Activated T-cell treated with anti-CD3 and anti-CD28 coated beads, Interleukin-2, amount 50 U/mL, for 4 hours (primary cell): Measurements from ENCODE around the gene CLCNKB. TPM values are rescaled to one million over a fixed set of nuclear protein-coding genes. Genes with fewer than 3 reads are reported as not detected.

Source experiments
- ATAC-seq, 2 donors: fragments of 200-7000 bp; cut with Tn5 transposase; one replicate each; pipeline ENCODE4 v1.10.0; 2021
- DNase-seq: peaks from one replicate; pipeline ENCODE4 v3.0.0-alpha.2; 2020
- H3K27me3 Mint-ChIP-seq: one replicate; pipeline ENCODE4 v1.8.0; 2021; ENCODE audit warnings: low read depth, mixed read lengths
- H3K36me3 Mint-ChIP-seq: one replicate; pipeline ENCODE4 v1.8.0; 2022; ENCODE audit warnings: mixed read lengths; ENCODE audit not compliant: insufficient read depth
- H3K4me1 Mint-ChIP-seq: one replicate; pipeline ENCODE4 v1.8.0; 2021; ENCODE audit warnings: low read depth, mixed read lengths
- H3K4me3 Mint-ChIP-seq: one replicate; pipeline ENCODE4 v1.8.0; 2021; ENCODE audit warnings: mild to moderate bottlenecking, moderate library complexity, mixed read lengths
- H3K9me3 Mint-ChIP-seq: one replicate; pipeline ENCODE4 v1.8.0; 2021; ENCODE audit warnings: mixed read lengths
- total RNA-seq, 3 donors: library from RNA; stranded (reverse); gene quantifications; one replicate each; pipeline ENCODE4 v1.2.1, GENCODE V29; 2021

Gene CLCNKB
- total RNA-seq, 3 donors from 2014 or later = not detected

GRCh38 chr1:16092097-16092922, 48.7 kb downstream of the CLCNKB start:
- DNase-seq (no peak), ATAC-seq (no peak)
- no peaks in the 10 kb centered on the region for H3K36me3 Mint-ChIP-seq
- peaks cover 15% of the 10 kb centered on the region for H3K27me3 Mint-ChIP-seq
- no peaks in the 10 kb centered on the region for H3K4me1 Mint-ChIP-seq
- H3K4me3 Mint-ChIP-seq = no peak overlapping the region
- no peaks in the 10 kb centered on the region for H3K9me3 Mint-ChIP-seq

- Mint-ChIP-seq H3K27me3 (peaks cover 15% of the 10 kb centered on the region), H3K36me3 (no peaks in the 10 kb centered on the region), H3K4me1 (no peaks in the 10 kb centered on the region), H3K9me3 (no peaks in the 10 kb centered on the region), H3K4me3 (no peak overlapping the region)
- no peak for ATAC-seq
- no peak for DNase-seq
These were observed 49.4 kb downstream of the CLCNKB start for GRCh38 chr1:16092923-16093511.

- H3K27me3 Mint-ChIP-seq = peaks cover 15% of the 10 kb centered on the region
These were observed 50.0 kb downstream of the CLCNKB start for GRCh38 chr1:16093611-16094010.

GRCh38 chr1:16094453-16095158, 51.0 kb downstream of the CLCNKB start:
- Mint-ChIP-seq H3K27me3 (peaks cover 13% of the 10 kb centered on the region), H3K4me3 (no peak overlapping the region), H3K9me3 (no peaks in the 10 kb centered on the region), H3K4me1 (no peaks in the 10 kb centered on the region), H3K36me3 (no peaks in the 10 kb centered on the region)
- DNase-seq (no peak), ATAC-seq (no peak)

More at GRCh38 chr1:16093611-16094010, 50.0 kb downstream of the CLCNKB start:
- no peak overlapping the region for H3K4me3 Mint-ChIP-seq
- no peaks in the 10 kb centered on the region for H3K9me3 Mint-ChIP-seq
- DNase-seq (no peak), ATAC-seq (no peak)
- no peaks in the 10 kb centered on the region for H3K4me1 Mint-ChIP-seq
- no peaks in the 10 kb centered on the region for H3K36me3 Mint-ChIP-seq

- no peak overlapping the region for H3K4me3 Mint-ChIP-seq
- ATAC-seq (no peak), DNase-seq (no peak)
- H3K4me1 Mint-ChIP-seq = no peaks in the 10 kb centered on the region
- peaks cover 13% of the 10 kb centered on the region for H3K27me3 Mint-ChIP-seq
- H3K9me3 Mint-ChIP-seq = no peaks in the 10 kb centered on the region
- no peaks in the 10 kb centered on the region for H3K36me3 Mint-ChIP-seq
These were observed 51.9 kb downstream of the CLCNKB start for GRCh38 chr1:16095447-16095846.

- Mint-ChIP-seq H3K4me1 (no peaks in the 10 kb centered on the region), H3K27me3 (peaks cover 13% of the 10 kb centered on the region), H3K36me3 (no peaks in the 10 kb centered on the region), H3K9me3 (peaks cover 4% of the 10 kb centered on the region), H3K4me3 (no peak overlapping the region)
- DNase-seq (no peak), ATAC-seq (no peak)
These were observed 55.8 kb downstream of the CLCNKB start for GRCh38 chr1:16099412-16099811.

GRCh38 chr1:16101623-16102022, 58.0 kb downstream of the CLCNKB start:
- H3K4me1 Mint-ChIP-seq = no peaks in the 10 kb centered on the region
- ATAC-seq (no peak), DNase-seq (no peak)
- peaks cover 7% of the 10 kb centered on the region for H3K27me3 Mint-ChIP-seq
- no peaks in the 10 kb centered on the region for H3K36me3 Mint-ChIP-seq
- no peak overlapping the region for H3K4me3 Mint-ChIP-seq
- peaks cover 4% of the 10 kb centered on the region for H3K9me3 Mint-ChIP-seq

Other genes starting within 250 kb of the CLCNKB start
- gene UQCRHL, start 236.1 kb upstream of the CLCNKB start, total RNA-seq = 1 to 10 TPM; 1.2 to 2.1 (median 1.7) TPM
- gene SPEN, start 196.1 kb upstream of the CLCNKB start, total RNA-seq = 10 to 100 TPM; 80.4 to 85.2 (median 82.1) TPM
- gene ZBTB17, start 67.7 kb upstream of the CLCNKB start, total RNA-seq = 10 to 100 TPM; 74.2 to 86.9 (median 81.1) TPM
- gene SRARP, start 39.5 kb upstream of the CLCNKB start, total RNA-seq = not detected
- gene HSPB7, start 25.7 kb upstream of the CLCNKB start, total RNA-seq = under 1 TPM; 0.16 to 0.43 (median 0.24) TPM
- not detected for gene CLCNKA, start 21.7 kb upstream of the CLCNKB start, total RNA-seq
- under 1 TPM in 2 of 3 donors, not detected in 1; 0.20 to 0.24 TPM for gene FAM131C, start 29.9 kb downstream of the CLCNKB start, total RNA-seq
- under 1 TPM; 0.29 to 0.35 (median 0.33) TPM for gene EPHA2, start 112.3 kb downstream of the CLCNKB start, total RNA-seq
- gene ARHGEF19, start 168.9 kb downstream of the CLCNKB start, total RNA-seq = 10 to 100 TPM; 10.6 to 16.6 (median 11.1) TPM
- gene CPLANE2, start 193.4 kb downstream of the CLCNKB start, total RNA-seq = 1 to 10 TPM; 5.0 to 7.1 (median 6.5) TPM